LoVo (cell line): ENCODE measurements around the gene NAA10.
A peak's percentile ranks its signal among the peaks of the same experiment; 100 is the strongest.

ENCODE experiments used
- DNase-seq: peaks from one replicate; pipeline ENCODE4 v3.0.0-alpha.2; 2016; ENCODE audit warnings: low spot score

Gene NAA10

GRCh38 chrX:153948002-153948466 is 13.2 kb upstream of the NAA10 start:
- DNase-seq = no peak

- peak; percentile 53 for DNase-seq
Observed at GRCh38 chrX:153947009-153947769, 12.4 kb upstream of the NAA10 start.

- no peak for DNase-seq
Observed at GRCh38 chrX:153945956-153946943, 11.4 kb upstream of the NAA10 start.

GRCh38 chrX:153944800-153945150 is 9.9 kb upstream of the NAA10 start:
- DNase-seq = no peak

- no peak for DNase-seq
Observed at GRCh38 chrX:153944140-153944799, 9.4 kb upstream of the NAA10 start, which contains the start of gene RENBP. Gene RENBP (minus strand): TSS chrX:153944643. CDS start chrX:153944610, 33 bp downstream.

- DNase-seq = no peak
Observed at GRCh38 chrX:153941336-153942252, 6.8 kb upstream of the NAA10 start.

GRCh38 chrX:153939573-153939972 is 4.7 kb upstream of the NAA10 start:
- no peak for DNase-seq

- DNase-seq = no peak
Observed at GRCh38 chrX:153938226-153938786, 3.5 kb upstream of the NAA10 start.

- DNase-seq = no peak
Observed at GRCh38 chrX:153937056-153937455, 2.2 kb upstream of the NAA10 start.

- no peak for DNase-seq
Observed at GRCh38 chrX:153935326-153935851, 552 bp upstream of the NAA10 start.

GRCh38 chrX:153934148-153934761 is 582 bp downstream of the NAA10 start:
- DNase-seq = no peak

- DNase-seq = no peak
Observed at GRCh38 chrX:153933748-153934147, 1.1 kb downstream of the NAA10 start.

GRCh38 chrX:153932220-153932915 is 2.5 kb downstream of the NAA10 start:
- DNase-seq = no peak

GRCh38 chrX:153931748-153932147 is 3.1 kb downstream of the NAA10 start:
- no peak for DNase-seq

GRCh38 chrX:153931151-153931550 is 3.7 kb downstream of the NAA10 start:
- no peak for DNase-seq

- DNase-seq = no peak
Observed at GRCh38 chrX:153930011-153930910, 4.6 kb downstream of the NAA10 start.

GRCh38 chrX:153929576-153929975 is 5.3 kb downstream of the NAA10 start:
- no peak for DNase-seq

- no peak for DNase-seq
Observed at GRCh38 chrX:153928846-153929245, 6.0 kb downstream of the NAA10 start.
